Globus pallidus (tissue), 1 donor: ENCODE measurements around the gene DPEP2NB.
A peak's percentile ranks its signal among the peaks of the same experiment; 100 is the strongest.
"Not testable (repeated sequence)": the region's sequence is repeated elsewhere in the genome, so short reads cannot be mapped to it uniquely, and the experiment has no call there.

ENCODE experiments used
- DNase-seq: peaks from one replicate; pipeline ENCODE4 v3.0.0-alpha.2; 2015; ENCODE audit warnings: low spot score

DPEP2NB gene

DNA sequence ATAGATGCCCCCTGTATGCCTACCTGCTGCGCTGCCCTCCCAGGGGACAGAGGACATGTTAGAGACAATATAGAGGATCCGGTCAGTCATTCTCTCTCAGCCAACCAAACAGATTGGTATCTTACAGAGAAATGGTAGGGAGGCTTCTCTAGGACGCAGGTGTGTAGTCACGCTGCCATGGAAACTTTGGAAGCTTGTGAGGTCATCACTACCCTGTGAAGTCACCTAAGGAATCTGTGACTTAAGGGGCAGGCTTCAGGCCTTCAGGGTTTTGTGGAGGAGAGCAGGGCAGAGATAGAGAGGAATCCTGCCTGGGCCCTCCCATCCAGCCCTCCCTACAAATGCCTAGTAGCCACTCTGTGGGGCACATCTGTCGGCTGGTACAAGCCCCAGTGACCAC is at the start of gene DPEP2NB:
TSS of gene DPEP2NB (minus strand) at position 231 of the 400 bp plus-strand sequence. CDS start at position 90, 141 bp downstream.
- no peak for DNase-seq

DNA sequence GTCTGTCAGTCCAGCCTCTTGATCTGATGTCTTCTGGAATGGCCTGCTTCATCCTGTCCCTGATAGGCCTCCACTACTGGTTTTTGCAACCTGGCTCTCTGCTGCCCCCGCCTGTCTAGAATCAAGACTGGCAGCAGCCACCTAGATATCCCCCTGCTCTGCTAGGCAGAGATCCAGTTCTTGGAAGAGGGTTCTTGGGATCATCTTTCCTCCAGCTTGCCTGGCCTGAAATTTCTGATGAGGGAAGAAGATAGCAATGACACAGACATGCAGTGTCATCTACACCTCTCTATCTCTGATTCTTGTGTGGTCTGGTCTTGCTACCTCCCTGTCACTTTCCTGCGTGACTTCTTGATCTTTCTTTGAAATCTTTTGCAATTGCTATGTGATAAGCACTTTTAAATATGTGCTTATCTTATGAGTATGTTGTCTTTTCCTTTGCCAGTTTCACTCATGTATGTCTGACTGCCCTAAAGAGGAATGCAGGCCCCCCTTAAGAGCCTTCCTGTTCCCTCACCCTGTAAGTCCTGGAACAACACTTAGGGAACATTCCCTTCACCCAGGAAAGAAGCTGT is 49.2 kb upstream of the DPEP2NB start:
- peak; percentile 61 for DNase-seq

DNA sequence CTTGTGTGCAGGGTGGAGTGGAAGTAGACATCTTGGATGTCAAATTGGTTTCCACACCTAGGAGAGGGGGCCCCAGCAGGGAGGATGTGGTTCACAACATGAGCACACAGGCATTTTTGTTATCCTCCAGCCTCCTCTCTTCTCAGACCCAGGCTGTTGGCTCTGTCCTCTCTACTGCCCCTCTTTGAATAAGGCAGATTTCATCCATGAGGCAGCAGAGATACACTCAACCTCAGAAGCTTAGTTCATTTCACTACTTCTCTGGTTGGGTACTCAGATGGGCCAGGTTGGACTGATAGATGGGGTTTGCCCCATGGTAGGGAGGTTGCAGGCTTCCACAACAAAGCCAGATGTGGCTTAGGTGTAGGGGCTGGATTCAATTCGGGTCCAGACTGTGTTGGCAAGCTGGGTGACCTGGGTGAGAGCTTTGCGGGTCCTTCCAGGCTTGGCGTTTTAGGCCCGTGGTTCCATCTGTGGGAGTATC is 47.2 kb upstream of the DPEP2NB start:
- no peak for DNase-seq

DNA sequence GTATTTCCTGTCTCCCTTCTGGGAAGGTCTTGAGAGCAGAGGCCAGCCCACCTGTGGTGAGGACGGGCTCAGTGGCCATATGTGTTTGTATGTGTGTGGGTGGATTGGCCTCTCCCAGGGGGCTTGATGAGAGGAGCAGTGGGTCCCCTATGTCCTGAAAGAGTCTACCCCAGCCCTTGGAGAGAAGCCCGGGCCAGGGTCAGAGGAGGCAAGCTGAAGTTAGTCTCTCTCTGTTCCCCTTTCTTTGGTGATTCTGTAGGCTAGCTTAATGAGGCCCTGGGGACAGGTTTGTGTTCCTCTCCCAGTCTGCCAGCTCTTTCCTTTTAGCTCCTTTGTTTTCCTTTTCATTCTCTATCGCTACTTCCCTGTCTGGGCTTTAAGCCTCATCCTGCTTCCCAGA is 45.7 kb upstream of the DPEP2NB start:
- DNase-seq, result no peak

DNA sequence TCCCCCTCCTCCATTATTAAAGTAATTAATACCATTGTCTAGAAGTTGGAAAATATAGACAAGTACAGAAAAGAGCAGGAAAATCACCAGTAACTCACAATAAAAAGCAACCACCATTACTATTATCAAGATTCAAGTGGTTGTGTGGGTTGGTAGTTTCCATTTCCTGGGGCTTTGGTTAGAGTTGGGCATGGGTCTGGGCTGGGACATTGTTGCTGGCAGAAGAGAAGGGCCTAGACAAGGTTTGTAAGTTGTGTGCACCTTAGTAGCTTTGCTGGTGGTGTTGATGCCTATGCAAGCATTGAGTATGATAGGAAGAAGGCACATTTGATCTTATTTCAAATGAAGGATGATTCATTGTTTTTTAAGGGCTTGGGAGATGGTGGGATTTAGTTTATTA is 44.1 kb upstream of the DPEP2NB start:
- no peak for DNase-seq

- DNase-seq, result no peak
Observed at GRCh38 chr16:68055395-68055794, 39.7 kb upstream of the DPEP2NB start.

- DNase-seq, result no peak
Observed at GRCh38 chr16:68049449-68049848, 33.7 kb upstream of the DPEP2NB start.

- no peak for DNase-seq
Observed at GRCh38 chr16:68047987-68048386, 32.3 kb upstream of the DPEP2NB start.

DNA sequence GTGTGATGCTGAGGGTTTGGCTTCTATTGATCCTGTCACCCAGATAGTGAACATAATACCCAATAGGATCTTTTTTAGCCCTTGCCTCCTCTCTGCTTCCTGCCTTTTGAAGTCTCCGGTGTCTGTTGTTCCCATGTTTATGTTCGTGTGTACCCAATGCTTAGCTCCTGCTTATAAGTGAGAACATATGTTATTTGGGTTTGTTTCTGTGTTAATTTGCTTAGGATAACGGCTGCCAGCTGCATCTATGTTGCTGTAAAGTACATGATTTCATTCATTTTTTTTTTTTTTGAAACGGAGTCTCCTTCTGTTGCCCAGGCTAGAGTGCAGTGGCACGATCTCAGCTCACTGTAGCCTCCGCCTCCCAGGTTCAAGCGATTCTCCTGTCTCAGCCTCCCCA is 30.4 kb upstream of the DPEP2NB start:
- no peak for DNase-seq

- DNase-seq, result no peak
Observed at GRCh38 chr16:68041783-68042182, 26.1 kb upstream of the DPEP2NB start.

DNA sequence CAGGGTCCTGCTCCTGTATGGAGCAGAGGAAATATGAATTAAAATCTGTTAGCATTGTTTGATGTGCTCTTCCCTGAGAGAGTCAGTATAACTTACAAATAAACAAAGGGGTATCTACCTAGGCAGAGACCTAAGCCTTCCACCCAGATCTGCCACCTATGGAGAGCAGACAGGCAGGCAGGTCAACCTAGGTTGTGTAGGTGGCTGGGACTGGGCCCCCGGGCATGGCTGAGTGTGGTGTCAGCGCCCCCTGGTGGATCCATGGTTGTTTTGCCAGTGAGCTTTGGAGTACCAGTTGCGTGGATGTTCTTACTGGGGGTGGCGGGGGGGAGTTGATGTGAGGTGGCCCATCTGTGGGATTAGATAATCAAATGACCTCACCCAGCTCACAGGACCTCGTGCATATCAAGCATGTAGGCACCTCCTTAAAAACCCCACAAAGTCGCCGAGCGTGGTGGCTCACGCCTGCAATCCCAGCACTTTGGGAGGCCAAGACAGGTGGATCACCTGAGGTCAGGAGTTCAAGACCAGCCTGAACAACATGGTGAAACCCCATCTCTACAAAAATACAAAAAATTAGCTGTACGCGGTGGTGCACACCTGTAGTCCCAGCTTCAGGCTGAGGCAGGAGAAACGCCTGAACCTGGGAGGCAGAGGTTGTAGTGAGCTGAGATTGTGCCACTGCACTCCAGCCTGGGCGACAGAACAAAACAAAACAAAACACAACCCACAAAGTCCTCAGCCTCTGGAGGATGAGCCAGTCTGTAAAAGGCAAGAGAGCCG is 25.0 kb upstream of the DPEP2NB start:
- peak; percentile 59 for DNase-seq

GRCh38 chr16:68037841-68038597 is 22.3 kb upstream of the DPEP2NB start:
- no peak for DNase-seq

DNA sequence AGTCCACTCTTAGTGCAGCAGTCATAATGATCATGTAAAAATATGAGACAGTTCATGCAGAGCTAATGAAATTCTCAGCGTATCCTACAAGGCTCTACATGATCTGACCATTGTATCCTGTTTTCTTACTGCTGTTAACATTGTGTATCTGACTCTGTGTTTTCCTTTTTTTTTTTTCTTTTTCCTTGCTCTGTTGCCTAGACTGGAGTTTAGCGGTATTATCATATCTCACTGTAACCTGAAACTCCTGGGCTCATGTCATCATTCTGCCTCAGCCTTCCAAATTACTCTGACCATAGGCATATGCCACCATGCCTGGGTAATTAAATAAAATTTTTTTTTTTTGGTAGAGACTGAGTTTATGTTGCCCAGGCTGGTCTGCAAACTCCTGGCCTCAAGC is 19.5 kb upstream of the DPEP2NB start:
- DNase-seq, result no peak

GRCh38 chr16:68033101-68033500 is 17.4 kb upstream of the DPEP2NB start:
- no peak for DNase-seq

DNA sequence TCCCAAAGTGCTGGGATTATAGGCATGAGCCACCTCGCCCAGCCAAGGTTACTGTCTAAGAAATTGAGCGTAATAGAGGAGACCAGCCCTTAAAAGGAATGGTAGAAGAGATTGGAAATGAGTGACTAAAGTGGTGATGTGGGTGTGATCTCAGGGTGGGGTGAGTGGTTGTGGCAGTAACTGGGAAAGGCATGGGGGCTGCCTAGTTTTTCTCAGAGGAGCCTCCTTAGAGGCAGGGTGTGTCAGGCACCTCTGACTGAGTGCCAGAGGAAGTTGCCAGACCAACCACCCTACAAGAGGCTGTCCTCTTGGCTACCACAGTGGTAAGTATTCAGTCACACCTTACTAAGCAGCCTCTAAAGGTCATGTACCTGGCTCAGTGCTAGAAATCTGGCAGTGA is 16.2 kb upstream of the DPEP2NB start:
- DNase-seq, result no peak

DNA sequence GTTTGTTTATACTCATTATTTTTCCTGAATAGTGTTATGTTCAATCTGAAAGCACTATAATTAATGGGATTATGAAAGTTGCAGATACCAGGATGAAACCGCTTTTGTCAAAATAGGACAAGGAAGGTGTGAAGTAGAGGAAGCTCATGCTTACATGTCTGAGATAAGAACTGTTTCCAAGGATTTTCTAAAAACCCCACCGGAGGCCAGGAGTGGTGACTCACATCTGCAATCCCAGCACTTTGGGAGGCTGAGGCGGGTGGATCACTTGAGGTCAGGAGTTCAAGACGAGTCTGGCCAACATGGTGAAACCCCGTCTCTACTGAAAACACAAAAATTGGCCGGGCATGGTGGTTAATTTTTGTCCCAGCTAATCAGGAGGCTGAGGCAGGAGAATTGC is 14.4 kb upstream of the DPEP2NB start:
- not testable (repeated sequence) for DNase-seq

- no peak for DNase-seq
Observed at GRCh38 chr16:68028996-68029395, 13.3 kb upstream of the DPEP2NB start.

DNA sequence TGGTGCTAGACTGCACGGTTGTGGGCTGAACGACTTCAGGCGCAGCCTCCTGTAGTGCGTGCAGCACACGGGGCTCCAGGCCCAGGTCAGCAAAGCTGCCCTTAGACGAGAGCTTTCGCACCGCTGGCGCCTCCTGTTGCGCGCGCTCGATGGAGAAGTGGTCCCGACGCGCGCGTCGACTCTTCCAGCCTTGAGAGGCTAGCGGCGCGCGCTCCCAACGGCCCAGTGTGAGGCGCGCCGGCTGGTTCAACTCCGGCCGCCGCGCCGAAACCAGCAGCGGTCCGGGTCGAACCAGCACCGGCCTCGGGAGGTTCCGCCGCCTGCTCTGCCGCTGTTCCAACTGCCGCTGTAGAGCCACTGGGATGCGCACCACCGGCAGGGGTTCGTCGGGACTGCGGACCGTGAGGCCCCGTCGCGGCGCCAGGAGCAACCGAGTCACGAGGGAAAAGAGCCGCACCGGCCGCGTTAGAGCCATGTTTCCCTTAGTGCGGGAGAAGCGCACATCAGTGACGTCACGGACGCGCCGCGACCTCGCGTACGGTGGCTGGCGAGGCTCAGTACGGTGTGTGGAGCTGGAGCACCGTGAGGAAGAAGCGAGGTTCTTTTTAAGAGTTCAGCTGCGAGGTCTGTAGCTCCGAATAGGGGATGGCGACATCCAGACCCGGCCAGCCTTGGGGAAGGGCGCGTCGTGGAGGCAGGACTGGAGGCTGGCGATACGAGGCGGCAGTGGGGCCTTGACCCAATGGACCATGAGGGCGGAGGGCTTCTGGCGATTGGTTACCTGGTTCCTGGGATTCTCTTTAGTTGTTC is 7.2 kb upstream of the DPEP2NB start, which contains the start of the genes DDX28 and DUS2:
TSS of gene DDX28 (minus strand) at position 505 of the 810 bp plus-strand sequence. CDS start at position 475, 30 bp downstream.
TSS of gene DUS2 (plus strand) at position 557 of the 810 bp plus-strand sequence. CDS start 14,740 bp downstream, outside the sequence.
- DNase-seq, result peak; percentile 83

- no peak for DNase-seq
Observed at GRCh38 chr16:68022278-68022727, 6.6 kb upstream of the DPEP2NB start.

DNA sequence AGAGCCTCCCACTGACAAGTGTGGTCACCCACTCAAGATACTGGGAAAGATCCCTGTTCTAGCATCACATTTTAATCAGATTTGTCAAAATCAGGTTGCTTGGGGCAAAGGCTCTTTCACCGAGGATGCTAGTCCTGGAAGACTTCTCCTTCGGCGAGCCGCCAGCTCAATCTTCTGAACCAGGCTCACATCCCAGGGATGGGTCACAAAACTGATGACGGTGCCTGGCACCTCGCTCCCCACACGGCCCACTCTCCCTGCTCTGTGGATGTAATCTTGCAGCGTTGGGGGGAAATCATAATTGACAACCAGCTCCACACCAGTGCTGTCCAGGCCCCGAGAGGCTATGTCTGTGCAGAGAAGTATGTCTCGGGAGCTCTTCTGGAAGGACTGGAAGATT is 5.8 kb upstream of the DPEP2NB start:
- DNase-seq, result no peak

GRCh38 chr16:68019167-68019680 is 3.5 kb upstream of the DPEP2NB start:
- no peak for DNase-seq
